NOMO-1 treated with DMSO at 0.1 percent for 48 hours (cell line): Measurements from ENCODE around the gene ALG12.

Experiments used
- DNase-seq: peaks from one replicate; lab custom pipeline; 2025; ENCODE audit not compliant: unreplicated experiment; lab: John Stamatoyannopoulos, UW

ALG12 gene

GRCh38 chr22:49915610-49916009, 2.6 kb downstream of the ALG12 start:
- no peak for DNase-seq

GRCh38 chr22:49914256-49914655, 4.0 kb downstream of the ALG12 start:
- DNase-seq, result no peak

GRCh38 chr22:49913446-49913845, 4.8 kb downstream of the ALG12 start:
- no peak for DNase-seq

- DNase-seq, result no peak
Observed at GRCh38 chr22:49913026-49913425, 5.2 kb downstream of the ALG12 start.

GRCh38 chr22:49911881-49912625, 6.2 kb downstream of the ALG12 start:
- DNase-seq, result no peak

GRCh38 chr22:49910229-49911155, 7.7 kb downstream of the ALG12 start:
- DNase-seq, result no peak

GRCh38 chr22:49909476-49910205, 8.6 kb downstream of the ALG12 start:
- no peak for DNase-seq

GRCh38 chr22:49907807-49908206, 10.4 kb downstream of the ALG12 start:
- no peak for DNase-seq

- no peak for DNase-seq
Observed at GRCh38 chr22:49906799-49907290, 11.4 kb downstream of the ALG12 start.

GRCh38 chr22:49906071-49906798, 12.0 kb downstream of the ALG12 start:
- DNase-seq, result no peak

GRCh38 chr22:49905465-49905864, 12.8 kb downstream of the ALG12 start:
- DNase-seq, result no peak

- no peak for DNase-seq
Observed at GRCh38 chr22:49904040-49904369, 14.2 kb downstream of the ALG12 start.

- no peak for DNase-seq
Observed at GRCh38 chr22:49903322-49904039, 14.8 kb downstream of the ALG12 start.

- no peak for DNase-seq
Observed at GRCh38 chr22:49901457-49901856, 16.8 kb downstream of the ALG12 start.

- no peak for DNase-seq
Observed at GRCh38 chr22:49900441-49901230, 17.6 kb downstream of the ALG12 start.

- DNase-seq, result no peak
Observed at GRCh38 chr22:49899530-49899929, 18.7 kb downstream of the ALG12 start.

GRCh38 chr22:49897015-49897684, 21.1 kb downstream of the ALG12 start:
- no peak for DNase-seq

- no peak for DNase-seq
Observed at GRCh38 chr22:49896201-49896600, 22.0 kb downstream of the ALG12 start.
